SJCRH30 (cell line): ENCODE data around the gene MYH11. TPM values are rescaled to one million over a fixed set of nuclear protein-coding genes. Genes with fewer than 3 reads are reported as not detected.
"Not testable (repeated sequence)": the region's sequence is repeated elsewhere in the genome, so short reads cannot be mapped to it uniquely, and the experiment has no call there.

Experiments used
- DNase-seq, 2 experiments: peaks; one replicate each; pipeline ENCODE4 v3.0.0-alpha.2; 2015 to 2020
- H3K27ac ChIP-seq: fragments of 250-450 bp; sonication (Bioruptor Pico); 2 replicates; pipeline ENCODE4 v1.5.1; 2020; ENCODE audit warnings: mild to moderate bottlenecking, moderate library complexity
- H3K27me3 ChIP-seq: fragments of 250-450 bp; sonication (Bioruptor Pico); 2 replicates; pipeline ENCODE4 v1.5.1; 2020; ENCODE audit warnings: mild to moderate bottlenecking, moderate library complexity
- H3K36me3 ChIP-seq: fragments of 250-450 bp; sonication (Bioruptor Pico); 2 replicates; pipeline ENCODE4 v1.5.1; 2020; ENCODE audit warnings: mild to moderate bottlenecking, moderate library complexity
- H3K4me1 ChIP-seq: fragments of 250-450 bp; sonication (Bioruptor Pico); 2 replicates; pipeline ENCODE4 v1.5.1; 2020; ENCODE audit warnings: mild to moderate bottlenecking, moderate library complexity
- H3K4me3 ChIP-seq: fragments of 250-450 bp; sonication (Bioruptor Pico); 2 replicates; pipeline ENCODE4 v1.5.1; 2020; ENCODE audit warnings: mild to moderate bottlenecking, moderate library complexity
- H3K9me3 ChIP-seq: fragments of 250-450 bp; sonication (Bioruptor Pico); replicated peaks from 2 replicates; pipeline ENCODE4 v1.5.1; 2020; ENCODE audit warnings: mild to moderate bottlenecking, moderate library complexity
- total RNA-seq: library from RNA; depleted of rRNA; stranded (reverse); fragments of >200 nt; shearing (Covaris generic); gene quantifications from 2 replicates; pipeline ENCODE4 v1.2.3, GENCODE V29; 2014

The MYH11 gene
- total RNA-seq, 1 experiment from 2014 or later, result 0.08 TPM

DNA sequence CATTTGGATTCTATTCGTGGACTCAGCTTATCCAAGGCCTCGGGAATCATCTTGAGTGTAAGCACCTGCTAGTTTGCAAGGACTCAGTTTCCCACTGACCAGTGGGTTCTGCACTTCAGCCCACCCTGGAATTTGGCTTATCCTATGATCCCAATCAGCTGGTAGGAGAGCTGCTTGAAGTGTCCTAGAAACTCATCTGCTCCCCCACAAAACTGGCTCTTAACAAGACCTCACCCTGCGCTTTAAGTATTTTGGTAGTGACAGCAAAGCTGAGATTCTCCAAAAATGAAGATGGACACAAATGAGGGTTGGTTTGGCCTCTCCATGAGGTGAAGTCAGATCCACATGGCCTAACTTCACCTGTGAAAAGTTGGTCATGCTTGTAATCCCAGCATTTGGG is 149.5 kb downstream of the MYH11 start:
- Histone ChIP-seq H3K9me3 (no peaks in the 10 kb centered on the region), H3K4me3 (no peak overlapping the region), H3K36me3 (no peaks in the 10 kb centered on the region; the same call in 1 of the 2 replicates), H3K27me3 (no peaks in the 10 kb centered on the region), H3K4me1 (no peaks in the 10 kb centered on the region), H3K27ac (no peak overlapping the region)
- no peak for DNase-seq

DNA sequence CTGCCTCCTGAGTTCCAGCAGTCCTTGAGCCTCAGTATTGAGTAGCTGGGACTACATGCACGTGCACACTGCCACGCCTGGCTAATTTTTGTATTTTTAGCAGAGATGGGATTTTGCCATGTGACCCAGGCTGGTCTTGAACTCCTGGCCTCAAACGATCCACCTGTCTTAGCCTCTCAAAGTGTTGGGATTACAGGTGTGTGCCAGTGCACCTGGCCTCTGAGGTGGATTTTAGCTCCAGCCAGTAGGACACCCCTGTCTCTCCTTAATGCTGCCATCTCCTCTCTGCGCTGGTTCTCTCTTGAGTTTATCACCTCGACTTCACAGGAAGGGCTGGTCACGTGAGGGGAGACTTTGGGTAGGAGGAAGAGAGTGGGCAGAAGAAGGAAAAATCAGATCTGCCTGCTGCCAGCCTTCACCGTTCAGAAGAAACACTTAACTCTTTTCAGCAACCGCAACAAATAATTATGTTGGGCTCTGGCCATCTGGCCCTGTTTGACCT is 151.7 kb downstream of the MYH11 start:
- H3K9me3 ChIP-seq, result no peaks in the 10 kb centered on the region
- no peak overlapping the region for H3K27ac ChIP-seq
- peaks cover 15% of the 10 kb centered on the region; the same call in 1 of the 2 replicates for H3K36me3 ChIP-seq
- no peaks in the 10 kb centered on the region for H3K27me3 ChIP-seq
- H3K4me3 ChIP-seq, result no peak overlapping the region
- no peaks in the 10 kb centered on the region for H3K4me1 ChIP-seq
- no peak for DNase-seq

DNA sequence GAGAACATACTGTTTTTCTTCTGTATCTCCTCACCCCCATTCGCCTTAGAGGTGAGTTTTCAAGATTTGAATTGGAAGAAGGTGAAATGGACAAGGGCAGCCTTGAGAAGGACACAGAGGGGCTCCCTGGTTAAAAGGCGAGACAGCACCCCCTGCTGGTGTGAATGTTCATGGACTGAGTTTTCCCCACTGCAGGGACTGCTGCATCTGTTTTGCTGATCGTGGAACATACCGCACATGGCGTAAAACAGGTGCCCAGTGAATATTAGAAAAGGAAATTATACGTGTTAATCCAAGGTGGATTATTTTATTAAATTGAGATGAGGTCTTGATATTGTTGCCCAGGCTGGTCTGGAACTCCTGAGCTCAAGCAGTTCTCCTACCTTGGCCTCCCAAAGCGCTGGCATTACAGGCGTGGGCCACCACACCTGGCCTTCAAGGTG is 152.3 kb downstream of the MYH11 start:
- no peaks in the 10 kb centered on the region for H3K27me3 ChIP-seq
- H3K27ac ChIP-seq, result no peak overlapping the region
- no peak overlapping the region for H3K4me3 ChIP-seq
- DNase-seq, result peak; percentile 68 to 88
- peaks cover 19% of the 10 kb centered on the region; the same call in 1 of the 2 replicates for H3K36me3 ChIP-seq
- no peaks in the 10 kb centered on the region for H3K4me1 ChIP-seq
- H3K9me3 ChIP-seq, result no peaks in the 10 kb centered on the region

DNA sequence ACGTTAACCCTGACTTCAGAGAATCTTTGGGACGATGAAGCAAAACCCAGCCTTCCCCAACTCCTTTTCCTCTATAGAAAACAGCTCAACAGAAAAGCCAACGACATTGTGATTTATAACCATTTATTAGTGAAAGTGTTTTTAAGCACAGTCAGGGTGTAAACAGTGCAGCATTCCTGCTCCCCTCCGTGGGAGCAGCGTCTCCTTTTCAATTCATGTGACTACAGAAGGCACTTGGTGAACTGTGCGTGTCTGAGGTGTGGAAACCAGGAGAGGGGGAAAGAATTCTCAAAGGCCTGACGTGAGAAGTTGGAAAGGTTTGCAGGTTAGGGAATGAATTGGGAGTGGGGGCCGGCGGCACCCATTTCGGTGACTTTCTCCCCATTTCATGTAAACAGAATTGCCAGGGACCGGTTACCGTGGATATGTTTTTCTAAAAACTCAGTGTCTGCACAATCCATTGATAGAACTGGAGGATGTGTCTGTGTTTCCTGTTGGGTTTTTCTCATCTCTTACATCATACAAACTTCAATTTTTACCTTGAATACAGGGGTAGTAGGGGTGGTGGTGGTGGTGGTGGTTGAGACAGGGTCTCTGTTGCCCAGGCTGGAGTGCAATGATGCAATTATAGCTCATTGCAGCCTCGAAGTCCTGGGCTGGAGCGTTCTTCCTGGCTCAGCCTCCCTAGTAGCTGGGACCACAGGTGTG is 153.6 kb downstream of the MYH11 start:
- no peaks in the 10 kb centered on the region for H3K9me3 ChIP-seq
- H3K4me3 ChIP-seq, result no peak overlapping the region
- H3K4me1 ChIP-seq, result no peaks in the 10 kb centered on the region
- no peaks in the 10 kb centered on the region for H3K27me3 ChIP-seq
- H3K27ac ChIP-seq, result no peak overlapping the region
- DNase-seq, result no peak
- peaks cover 30% of the 10 kb centered on the region; the same call in 1 of the 2 replicates for H3K36me3 ChIP-seq

DNA sequence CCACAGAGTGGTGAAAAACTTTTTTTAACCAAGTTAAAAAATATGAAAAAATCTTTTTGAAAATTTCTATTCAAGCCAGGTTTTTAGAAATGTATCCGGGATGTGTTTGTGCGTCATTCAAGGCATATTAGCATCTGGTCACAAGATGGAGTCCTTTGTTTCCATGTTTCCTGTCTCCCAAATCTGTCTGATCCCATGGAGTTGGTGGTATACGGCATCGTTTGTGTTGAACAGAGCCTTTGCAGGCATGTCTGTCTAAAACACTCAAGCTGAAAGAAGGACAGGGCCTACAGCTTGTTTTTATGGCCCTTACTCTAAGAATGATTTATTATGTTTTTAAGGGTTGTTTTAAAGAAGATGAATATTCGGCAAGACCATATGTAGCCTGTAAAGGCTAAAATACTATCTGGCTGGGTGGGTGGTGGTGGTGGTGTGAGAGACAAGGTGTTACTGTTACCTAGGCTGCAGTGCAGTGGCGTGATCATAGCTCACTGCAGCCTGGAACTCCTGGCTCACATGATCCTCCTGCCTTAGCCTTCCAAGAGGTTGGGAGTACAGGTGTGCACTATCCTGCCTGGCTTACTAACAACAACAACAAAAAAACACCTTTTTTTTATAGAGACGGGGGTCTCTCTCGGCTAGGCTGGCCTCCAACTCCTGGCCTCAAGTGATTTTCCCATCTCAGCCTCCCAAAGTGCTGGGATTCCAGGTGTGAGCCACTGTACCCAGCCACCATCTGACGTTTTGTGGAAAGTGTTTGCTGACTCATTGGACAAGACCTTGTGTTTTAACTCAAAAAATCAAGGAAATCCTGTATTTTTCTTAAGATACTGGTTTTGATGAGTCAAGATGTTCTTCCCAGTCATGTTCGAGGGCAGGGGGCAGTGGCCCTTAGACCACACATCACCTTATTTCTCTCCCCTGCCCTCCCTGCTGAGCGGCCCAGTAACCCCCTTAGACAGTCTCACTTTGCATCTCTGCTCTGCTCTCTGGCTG is 154.6 kb downstream of the MYH11 start:
- DNase-seq, result no peak
- H3K27me3 ChIP-seq, result no peaks in the 10 kb centered on the region
- no peaks in the 10 kb centered on the region for H3K9me3 ChIP-seq
- peaks cover 37% of the 10 kb centered on the region for H3K36me3 ChIP-seq
- H3K27ac ChIP-seq, result no peak overlapping the region
- H3K4me3 ChIP-seq, result no peak overlapping the region
- no peaks in the 10 kb centered on the region for H3K4me1 ChIP-seq

DNA sequence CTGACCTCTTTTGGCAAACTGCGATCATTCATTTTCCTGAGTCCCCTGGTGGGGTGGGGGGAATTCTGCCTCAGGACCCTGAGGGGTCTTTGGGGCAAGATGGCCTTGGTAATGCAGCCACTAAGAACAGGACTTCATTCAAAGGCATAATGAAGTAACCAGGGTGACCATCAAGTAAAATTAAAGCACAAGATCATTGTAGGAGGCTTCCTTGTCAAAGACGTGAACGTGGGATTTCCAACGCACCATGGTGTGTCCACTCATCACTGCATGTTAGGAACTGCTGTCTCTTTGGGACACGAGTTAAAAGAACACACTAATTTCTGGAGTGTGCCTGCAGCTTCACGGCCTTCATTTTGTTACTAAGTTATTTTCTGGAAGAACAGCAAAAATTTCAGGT is 155.5 kb downstream of the MYH11 start:
- no peak for DNase-seq
- H3K27ac ChIP-seq, result no peak overlapping the region
- no peaks in the 10 kb centered on the region for H3K9me3 ChIP-seq
- no peak overlapping the region for H3K4me3 ChIP-seq
- H3K4me1 ChIP-seq, result no peaks in the 10 kb centered on the region
- H3K27me3 ChIP-seq, result no peaks in the 10 kb centered on the region
- H3K36me3 ChIP-seq, result peaks cover 46% of the 10 kb centered on the region

DNA sequence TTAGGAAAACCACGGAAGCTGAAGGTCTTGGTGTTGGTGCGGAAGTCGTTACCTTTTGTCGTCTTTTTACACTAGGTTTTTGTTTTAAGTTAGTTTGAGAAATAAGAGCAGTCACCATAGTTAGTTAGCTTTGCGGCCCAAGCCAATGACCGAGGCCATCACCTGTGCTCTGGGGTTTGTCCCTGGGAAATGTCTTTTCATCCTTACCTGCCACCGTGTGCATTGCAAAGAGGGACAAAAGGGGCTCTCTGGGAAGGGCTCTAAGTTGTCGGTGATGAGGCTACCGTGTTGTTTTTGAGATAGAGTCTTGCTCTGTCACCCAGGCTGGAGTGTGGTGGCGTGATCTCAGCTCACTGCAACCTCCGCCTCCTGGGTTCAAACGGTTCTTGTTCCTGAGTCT is 157.0 kb downstream of the MYH11 start:
- no peaks in the 10 kb centered on the region for H3K4me1 ChIP-seq
- no peak overlapping the region for H3K27ac ChIP-seq
- DNase-seq, result no peak
- H3K4me3 ChIP-seq, result no peak overlapping the region
- H3K27me3 ChIP-seq, result no peaks in the 10 kb centered on the region
- H3K36me3 ChIP-seq, result peaks cover 55% of the 10 kb centered on the region
- no peaks in the 10 kb centered on the region for H3K9me3 ChIP-seq

DNA sequence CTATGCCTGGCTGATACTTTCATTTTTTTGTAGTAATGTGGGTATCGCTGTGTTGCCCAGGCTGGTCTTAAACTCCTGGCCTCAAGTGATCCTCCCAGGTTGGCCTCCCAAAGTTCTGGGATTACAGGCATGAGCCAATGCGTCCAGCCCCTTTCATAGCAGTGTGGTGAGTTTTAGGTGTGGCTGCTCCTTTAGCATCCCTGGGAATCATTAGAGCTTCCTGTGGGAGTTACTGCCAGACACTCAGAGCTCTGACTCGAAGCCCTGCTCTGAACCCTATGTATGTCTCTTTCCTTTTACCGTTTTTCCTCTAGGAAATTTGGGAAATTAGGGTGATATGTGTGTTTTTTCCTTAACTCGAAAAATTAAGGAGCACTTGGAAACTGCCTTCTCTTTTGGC is 162.3 kb downstream of the MYH11 start:
- peaks cover 68% of the 10 kb centered on the region for H3K36me3 ChIP-seq
- no peak overlapping the region for H3K27ac ChIP-seq
- H3K4me3 ChIP-seq, result no peak overlapping the region
- H3K9me3 ChIP-seq, result no peaks in the 10 kb centered on the region
- no peak for DNase-seq
- H3K27me3 ChIP-seq, result no peaks in the 10 kb centered on the region
- H3K4me1 ChIP-seq, result no peaks in the 10 kb centered on the region

DNA sequence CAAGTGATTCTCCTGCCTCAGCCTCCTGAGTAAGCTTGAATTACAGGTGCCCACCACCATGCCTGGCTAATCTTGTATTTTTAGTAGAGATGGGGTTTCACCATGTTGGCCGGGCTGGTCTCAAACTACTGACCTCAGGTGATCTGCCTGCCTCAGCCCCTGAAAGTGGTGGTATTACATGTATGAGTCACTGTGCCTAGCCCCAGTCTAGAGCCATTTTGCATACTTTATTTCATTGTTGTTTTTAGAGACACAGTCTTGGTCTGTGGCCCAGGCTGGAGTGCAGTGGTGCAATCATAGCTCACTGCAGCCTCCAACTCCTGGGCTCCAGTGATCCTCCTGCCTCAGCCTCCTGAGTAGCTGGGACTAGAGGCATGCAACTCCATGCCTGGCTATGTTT is 164.3 kb downstream of the MYH11 start:
- peaks cover 67% of the 10 kb centered on the region for H3K36me3 ChIP-seq
- not testable (repeated sequence) for H3K27me3 ChIP-seq, H3K9me3 ChIP-seq

DNA sequence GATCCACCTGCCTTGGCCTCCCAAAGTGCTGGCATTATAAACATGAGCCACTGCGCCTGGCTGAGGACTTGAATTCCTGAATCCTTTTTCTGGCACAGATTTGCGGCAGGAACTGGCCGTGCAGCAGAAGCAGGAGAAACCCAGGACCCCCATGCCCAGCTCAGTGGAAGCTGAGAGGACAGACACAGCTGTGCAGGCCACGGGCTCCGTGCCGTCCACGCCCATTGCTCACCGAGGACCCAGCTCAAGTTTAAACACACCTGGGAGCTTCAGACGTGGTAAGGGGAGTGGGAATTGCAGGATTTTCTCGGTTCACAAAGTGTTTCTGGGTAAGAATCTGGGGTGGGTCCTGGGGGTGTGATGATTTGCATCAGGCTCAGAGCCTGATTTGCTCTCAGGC is 165.8 kb downstream of the MYH11 start:
- Histone ChIP-seq H3K9me3 (no peaks in the 10 kb centered on the region), H3K4me1 (no peaks in the 10 kb centered on the region), H3K27me3 (no peaks in the 10 kb centered on the region), H3K4me3 (no peak overlapping the region), H3K27ac (no peak overlapping the region), H3K36me3 (peaks cover 64% of the 10 kb centered on the region)
- no peak for DNase-seq

More for the DNA sequence above, 164.3 kb downstream of the MYH11 start:
- not testable (repeated sequence) for H3K27ac ChIP-seq, DNase-seq, H3K4me1 ChIP-seq, H3K4me3 ChIP-seq

DNA sequence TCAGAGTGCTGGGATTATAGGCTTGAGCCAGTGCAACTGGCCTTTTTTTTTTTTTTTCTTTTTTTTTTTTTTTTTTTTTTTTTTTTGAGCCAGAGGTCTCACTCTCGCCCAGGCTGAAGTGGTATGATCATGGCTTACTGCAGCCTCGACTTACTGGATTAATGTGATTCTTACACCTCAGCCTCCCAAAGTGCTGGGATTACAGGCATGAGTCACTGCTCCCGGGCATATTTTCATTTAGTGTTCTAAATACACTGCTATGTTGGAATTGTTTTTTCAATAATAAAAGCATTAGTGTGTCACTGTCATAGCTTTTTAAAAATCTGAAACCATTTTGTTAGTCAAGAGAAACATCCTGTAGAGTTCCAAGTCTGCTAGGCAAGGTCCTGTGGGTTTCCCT is 166.5 kb downstream of the MYH11 start:
- Histone ChIP-seq H3K9me3 (no peaks in the 10 kb centered on the region), H3K27ac (no peak overlapping the region), H3K4me1 (no peaks in the 10 kb centered on the region), H3K36me3 (peaks cover 66% of the 10 kb centered on the region), H3K4me3 (no peak overlapping the region), H3K27me3 (no peaks in the 10 kb centered on the region)
- no peak for DNase-seq

DNA sequence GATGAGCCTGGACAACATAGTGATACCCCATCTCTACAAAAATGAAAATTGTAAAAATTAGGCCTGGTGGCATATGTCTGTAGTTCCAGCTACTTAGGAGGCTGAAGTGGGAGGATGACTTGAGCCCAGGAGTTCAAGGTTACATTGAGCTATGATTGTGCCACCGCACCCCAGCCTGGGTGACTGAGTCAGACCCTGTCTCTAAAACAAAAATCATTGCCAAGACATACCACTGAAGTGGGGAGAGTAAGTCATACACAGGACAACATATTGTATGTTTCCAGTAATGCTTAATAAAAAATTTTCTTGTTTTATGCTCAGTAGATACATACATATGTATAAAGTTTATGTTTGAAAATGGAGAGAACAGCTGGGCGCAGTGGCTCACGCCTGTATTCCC is 167.5 kb downstream of the MYH11 start:
- H3K27ac ChIP-seq, result no peak overlapping the region
- no peaks in the 10 kb centered on the region for H3K4me1 ChIP-seq
- DNase-seq, result no peak
- H3K36me3 ChIP-seq, result peaks cover 67% of the 10 kb centered on the region
- no peaks in the 10 kb centered on the region for H3K27me3 ChIP-seq
- H3K9me3 ChIP-seq, result no peaks in the 10 kb centered on the region
- no peak overlapping the region for H3K4me3 ChIP-seq

DNA sequence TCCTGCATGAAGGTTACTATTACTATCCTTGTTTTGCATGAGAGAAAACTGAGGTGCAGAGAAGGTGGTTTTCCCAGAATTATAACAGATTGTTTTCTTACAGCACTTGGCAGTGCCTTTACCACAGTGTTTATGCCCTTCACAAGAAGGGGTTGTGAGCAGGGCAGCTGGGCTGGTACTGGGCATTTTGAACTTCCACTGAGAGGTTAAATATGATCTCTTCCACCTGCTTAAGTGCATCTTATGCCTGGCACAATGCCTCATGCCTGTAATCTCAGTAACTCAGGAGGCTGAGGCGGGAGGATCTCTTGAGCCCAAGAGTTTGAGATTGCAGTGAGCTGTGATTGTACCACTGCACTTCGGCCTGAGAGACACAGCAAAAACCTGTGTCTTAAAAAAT is 170.5 kb downstream of the MYH11 start:
- DNase-seq, result peak; percentile 9 to 47
- Histone ChIP-seq H3K4me3 (no peak overlapping the region), H3K36me3 (peaks cover 60% of the 10 kb centered on the region), H3K27ac (no peak overlapping the region), H3K27me3 (no peaks in the 10 kb centered on the region), H3K9me3 (no peaks in the 10 kb centered on the region), H3K4me1 (no peaks in the 10 kb centered on the region)

DNA sequence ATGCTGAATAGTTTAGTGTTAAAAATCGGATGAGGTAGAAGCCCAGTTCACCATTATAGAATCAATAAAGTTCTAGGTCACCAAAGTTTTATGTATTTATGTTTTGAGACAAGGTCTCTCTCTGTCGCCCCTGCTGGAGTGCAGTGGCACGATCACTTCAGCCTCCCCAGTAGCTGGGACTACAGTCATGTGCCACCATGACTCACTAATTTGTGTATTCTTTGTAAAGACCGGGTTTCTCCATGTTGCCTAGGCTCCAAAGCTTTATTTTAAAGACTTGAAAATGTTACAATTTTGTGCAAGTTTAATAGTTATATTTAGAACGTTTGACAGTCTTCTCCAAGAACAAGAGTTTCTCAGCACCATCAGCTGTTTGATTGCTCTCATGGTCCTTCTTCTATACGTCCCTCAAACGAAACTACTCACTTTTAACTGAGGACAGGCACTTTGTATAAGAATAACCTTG is 174.7 kb downstream of the MYH11 start:
- H3K27me3 ChIP-seq, result no peaks in the 10 kb centered on the region
- no peaks in the 10 kb centered on the region for H3K9me3 ChIP-seq
- H3K36me3 ChIP-seq, result peaks cover 54% of the 10 kb centered on the region
- H3K27ac ChIP-seq, result no peak overlapping the region
- no peaks in the 10 kb centered on the region for H3K4me1 ChIP-seq
- no peak overlapping the region for H3K4me3 ChIP-seq
- peak in 1 of 2 experiments; percentile 18 for DNase-seq

DNA sequence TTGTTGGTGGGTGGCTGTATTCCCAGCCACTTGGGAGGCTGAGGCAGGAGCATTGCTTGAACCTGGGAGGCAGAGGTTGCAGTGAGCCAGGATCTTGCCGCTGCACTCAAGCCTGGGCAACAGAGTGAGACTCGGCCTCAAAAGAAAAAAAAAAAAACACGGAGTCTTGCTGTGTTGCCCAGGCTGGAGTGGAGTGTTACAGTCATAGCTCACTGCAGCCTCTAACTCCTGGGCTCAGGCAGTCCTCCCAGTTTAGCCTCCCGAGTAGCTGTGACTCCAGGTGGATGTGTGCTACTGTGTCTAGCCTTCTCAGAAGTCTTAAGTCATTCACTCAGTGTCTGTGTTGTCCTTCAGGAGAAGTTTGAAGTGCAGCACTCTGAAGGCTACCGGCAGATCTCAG is 179.4 kb downstream of the MYH11 start:
- H3K27ac ChIP-seq, result no peak overlapping the region
- no peak for DNase-seq
- H3K9me3 ChIP-seq, result no peaks in the 10 kb centered on the region
- H3K36me3 ChIP-seq, result peaks cover 28% of the 10 kb centered on the region
- H3K4me1 ChIP-seq, result no peaks in the 10 kb centered on the region
- H3K27me3 ChIP-seq, result no peaks in the 10 kb centered on the region
- no peak overlapping the region for H3K4me3 ChIP-seq
